IPS-20b (cell line): ENCODE results near the gene TMEM18.

ENCODE experiments used
- H3K27ac ChIP-seq: one replicate; pipeline ENCODE4 v1.5.1; 2013; ENCODE audit warnings: low read length
- H3K27me3 ChIP-seq: 2 replicates; pipeline ENCODE4 v1.6.1; 2013; ENCODE audit warnings: mild to moderate bottlenecking, low read length, inconsistent platforms; ENCODE audit not compliant: insufficient read depth
- H3K36me3 ChIP-seq: 2 replicates; pipeline ENCODE4 v1.6.1; 2013; ENCODE audit warnings: low read depth, mild to moderate bottlenecking, inconsistent platforms, low read length, moderate library complexity; ENCODE audit not compliant: insufficient read depth
- H3K4me1 ChIP-seq: 2 replicates; pipeline ENCODE4 v1.6.1; 2013; ENCODE audit warnings: mild to moderate bottlenecking, control low read depth, inconsistent platforms, low read length, moderate library complexity; ENCODE audit not compliant: insufficient read depth
- H3K4me3 ChIP-seq: 2 replicates; pipeline ENCODE4 v1.5.1; 2013; ENCODE audit warnings: mild to moderate bottlenecking, low read length, inconsistent platforms
- H3K9ac ChIP-seq: 2 replicates; pipeline ENCODE4 v1.6.1; 2013; ENCODE audit warnings: low read depth, mild to moderate bottlenecking, inconsistent platforms, low read length, moderate library complexity
- H3K9me3 ChIP-seq: 2 replicates; pipeline ENCODE4 v1.6.1; 2013; ENCODE audit warnings: mild to moderate bottlenecking, low read depth, low read length, inconsistent platforms; ENCODE audit not compliant: insufficient read depth

Gene TMEM18

GRCh38 chr2:670637-671036 lies 6.6 kb downstream of the TMEM18 start:
- no peak overlapping the region for H3K27ac ChIP-seq
- no peak overlapping the region for H3K4me3 ChIP-seq
- no peak overlapping the region for H3K9ac ChIP-seq
- H3K36me3 ChIP-seq = peaks cover 77% of the 10 kb centered on the region
- H3K27me3 ChIP-seq = no peaks in the 10 kb centered on the region
- peaks cover 6% of the 10 kb centered on the region; the same call in 1 of the 2 replicates for H3K4me1 ChIP-seq
- H3K9me3 ChIP-seq = peaks cover 12% of the 10 kb centered on the region

- Histone ChIP-seq H3K4me1 (0 out of 2 replicates have a peak, but pooled peaks cover 3% of the 10 kb centered on the region), H3K9ac (no peak overlapping the region), H3K27ac (no peak overlapping the region), H3K4me3 (no peak overlapping the region), H3K27me3 (no peaks in the 10 kb centered on the region), H3K9me3 (peaks cover 18% of the 10 kb centered on the region), H3K36me3 (peaks cover 69% of the 10 kb centered on the region)
Measured at GRCh38 chr2:669323-669722, 7.9 kb downstream of the TMEM18 start.

- Histone ChIP-seq H3K9ac (no peak overlapping the region), H3K9me3 (peaks cover 18% of the 10 kb centered on the region), H3K27ac (no peak overlapping the region), H3K27me3 (no peaks in the 10 kb centered on the region), H3K36me3 (peaks cover 66% of the 10 kb centered on the region), H3K4me3 (no peak overlapping the region), H3K4me1 (no peaks in the 10 kb centered on the region)
Measured at GRCh38 chr2:668000-668398, 9.2 kb downstream of the TMEM18 start.

- Histone ChIP-seq H3K4me3 (no peak overlapping the region), H3K27ac (no peak overlapping the region), H3K9ac (no peak overlapping the region), H3K4me1 (no peaks in the 10 kb centered on the region), H3K9me3 (peaks cover 18% of the 10 kb centered on the region), H3K27me3 (no peaks in the 10 kb centered on the region), H3K36me3 (peaks cover 61% of the 10 kb centered on the region)
Measured at GRCh38 chr2:667332-667999, 9.7 kb downstream of the TMEM18 start.

GRCh38 chr2:666441-666840 lies 10.8 kb downstream of the TMEM18 start:
- Histone ChIP-seq H3K4me1 (no peaks in the 10 kb centered on the region), H3K9ac (no peak overlapping the region), H3K36me3 (peaks cover 54% of the 10 kb centered on the region), H3K9me3 (peaks cover 18% of the 10 kb centered on the region), H3K27ac (no peak overlapping the region), H3K27me3 (no peaks in the 10 kb centered on the region), H3K4me3 (no peak overlapping the region)

GRCh38 chr2:665340-666073 lies 11.7 kb downstream of the TMEM18 start:
- H3K27ac ChIP-seq = no peak overlapping the region
- no peak overlapping the region for H3K9ac ChIP-seq
- no peak overlapping the region for H3K4me3 ChIP-seq
- H3K4me1 ChIP-seq = no peaks in the 10 kb centered on the region
- H3K27me3 ChIP-seq = no peaks in the 10 kb centered on the region; the same call in none of the 2 replicates
- peaks cover 54% of the 10 kb centered on the region for H3K36me3 ChIP-seq
- peaks cover 18% of the 10 kb centered on the region for H3K9me3 ChIP-seq

GRCh38 chr2:664063-664462 lies 13.1 kb downstream of the TMEM18 start:
- Histone ChIP-seq H3K4me3 (no peak overlapping the region), H3K9ac (no peak overlapping the region), H3K36me3 (peaks cover 41% of the 10 kb centered on the region), H3K4me1 (no peaks in the 10 kb centered on the region), H3K27ac (no peak overlapping the region), H3K27me3 (no peaks in the 10 kb centered on the region; the same call in none of the 2 replicates), H3K9me3 (peaks cover 18% of the 10 kb centered on the region)

GRCh38 chr2:663221-663620 lies 14.0 kb downstream of the TMEM18 start:
- H3K9me3 ChIP-seq = peaks cover 18% of the 10 kb centered on the region
- no peaks in the 10 kb centered on the region; the same call in none of the 2 replicates for H3K27me3 ChIP-seq
- peaks cover 33% of the 10 kb centered on the region for H3K36me3 ChIP-seq
- H3K4me3 ChIP-seq = no peak overlapping the region
- no peaks in the 10 kb centered on the region for H3K4me1 ChIP-seq
- no peak overlapping the region for H3K27ac ChIP-seq
- no peak overlapping the region for H3K9ac ChIP-seq

- H3K9me3 ChIP-seq = peaks cover 13% of the 10 kb centered on the region
- H3K27me3 ChIP-seq = no peaks in the 10 kb centered on the region; the same call in none of the 2 replicates
- H3K36me3 ChIP-seq = peaks cover 14% of the 10 kb centered on the region
- no peaks in the 10 kb centered on the region for H3K4me1 ChIP-seq
- H3K27ac ChIP-seq = no peak overlapping the region
- H3K4me3 ChIP-seq = no peak overlapping the region
- no peak overlapping the region for H3K9ac ChIP-seq
Measured at GRCh38 chr2:661360-661635, 15.9 kb downstream of the TMEM18 start.

- peaks cover 8% of the 10 kb centered on the region for H3K9me3 ChIP-seq
- H3K36me3 ChIP-seq = peaks cover 9% of the 10 kb centered on the region
- H3K27ac ChIP-seq = no peak overlapping the region
- H3K27me3 ChIP-seq = no peaks in the 10 kb centered on the region; the same call in none of the 2 replicates
- no peak overlapping the region for H3K4me3 ChIP-seq
- H3K9ac ChIP-seq = no peak overlapping the region
- H3K4me1 ChIP-seq = no peaks in the 10 kb centered on the region
Measured at GRCh38 chr2:660586-661359, 16.4 kb downstream of the TMEM18 start.

- Histone ChIP-seq H3K4me3 (no peak overlapping the region), H3K27me3 (no peaks in the 10 kb centered on the region; the same call in none of the 2 replicates), H3K4me1 (no peaks in the 10 kb centered on the region), H3K9me3 (peaks cover under 1% of the 10 kb centered on the region; the same call in 1 of the 2 replicates), H3K36me3 (peaks cover 4% of the 10 kb centered on the region; the same call in 1 of the 2 replicates), H3K27ac (no peak overlapping the region), H3K9ac (no peak overlapping the region)
Measured at GRCh38 chr2:660029-660428, 17.2 kb downstream of the TMEM18 start.
